GM19099 (cell line): Measurements from ENCODE around the gene UTF1.

Experiments
- POLR2A ChIP-seq: IDR thresholded peaks from 3 replicates; pipeline ENCODE4 v1.6.1; 2011; ENCODE audit warnings: low read depth; ENCODE audit not compliant: insufficient read length; ENCODE audit errors: extremely low read depth

Gene UTF1

DNA sequence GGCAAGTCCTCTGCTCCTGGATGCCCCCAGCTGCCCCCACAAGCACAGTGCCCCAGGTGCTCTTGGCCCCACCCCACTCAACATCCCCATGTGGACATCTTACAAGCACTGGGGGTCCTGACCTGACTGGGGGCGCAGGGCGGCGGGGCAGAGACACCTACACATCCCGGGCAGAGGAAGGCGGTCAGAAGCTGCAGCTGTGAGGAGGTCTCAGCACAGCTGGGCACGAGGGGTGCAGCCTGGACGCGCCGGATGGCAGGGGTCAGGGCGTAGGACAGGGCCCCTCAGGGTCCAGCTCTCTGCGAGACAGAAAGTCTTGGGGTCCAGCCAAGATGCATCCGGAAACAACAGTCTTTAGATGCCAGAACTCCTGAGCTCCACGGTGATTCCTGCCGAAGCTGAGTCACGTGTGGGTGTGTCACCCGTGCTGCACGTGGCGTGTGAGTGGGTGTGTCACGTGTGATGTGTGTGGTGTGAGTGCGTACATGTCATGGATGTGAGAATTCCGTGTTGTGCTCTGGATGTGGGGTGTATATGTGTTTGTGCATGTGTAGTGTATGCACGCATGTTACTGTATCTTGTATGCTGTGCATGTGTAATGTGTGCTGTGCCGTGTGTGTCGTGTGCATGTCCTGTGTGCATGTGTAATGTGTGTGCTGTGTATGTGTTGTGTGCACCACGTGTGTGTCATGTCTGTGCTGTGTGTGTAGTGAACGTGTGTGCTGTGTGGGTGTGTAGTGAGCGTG, 12.8 kb downstream of the UTF1 start:
- TF ChIP-seq POLR2A, result no peak

DNA sequence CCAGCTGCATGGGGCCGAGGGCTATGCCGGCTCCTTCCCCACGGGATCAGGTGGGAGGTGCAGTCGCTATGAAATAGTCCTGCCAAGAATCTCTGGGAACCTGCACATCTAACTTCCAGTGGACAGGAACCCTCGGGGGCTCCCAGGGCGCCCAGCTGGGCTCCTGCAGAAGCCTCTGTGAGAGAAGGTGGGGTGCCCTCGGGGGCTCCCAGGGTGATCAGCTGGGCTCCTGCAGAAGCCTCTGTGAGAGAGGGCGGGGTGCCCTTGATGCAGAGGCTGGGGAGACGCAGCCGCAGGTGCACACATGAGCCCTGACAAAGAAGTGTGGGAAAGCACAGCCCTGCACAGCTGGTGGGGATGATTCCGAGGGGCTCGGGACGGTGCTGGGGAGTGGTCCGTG, 13.6 kb downstream of the UTF1 start:
- TF ChIP-seq POLR2A, result no peak

DNA sequence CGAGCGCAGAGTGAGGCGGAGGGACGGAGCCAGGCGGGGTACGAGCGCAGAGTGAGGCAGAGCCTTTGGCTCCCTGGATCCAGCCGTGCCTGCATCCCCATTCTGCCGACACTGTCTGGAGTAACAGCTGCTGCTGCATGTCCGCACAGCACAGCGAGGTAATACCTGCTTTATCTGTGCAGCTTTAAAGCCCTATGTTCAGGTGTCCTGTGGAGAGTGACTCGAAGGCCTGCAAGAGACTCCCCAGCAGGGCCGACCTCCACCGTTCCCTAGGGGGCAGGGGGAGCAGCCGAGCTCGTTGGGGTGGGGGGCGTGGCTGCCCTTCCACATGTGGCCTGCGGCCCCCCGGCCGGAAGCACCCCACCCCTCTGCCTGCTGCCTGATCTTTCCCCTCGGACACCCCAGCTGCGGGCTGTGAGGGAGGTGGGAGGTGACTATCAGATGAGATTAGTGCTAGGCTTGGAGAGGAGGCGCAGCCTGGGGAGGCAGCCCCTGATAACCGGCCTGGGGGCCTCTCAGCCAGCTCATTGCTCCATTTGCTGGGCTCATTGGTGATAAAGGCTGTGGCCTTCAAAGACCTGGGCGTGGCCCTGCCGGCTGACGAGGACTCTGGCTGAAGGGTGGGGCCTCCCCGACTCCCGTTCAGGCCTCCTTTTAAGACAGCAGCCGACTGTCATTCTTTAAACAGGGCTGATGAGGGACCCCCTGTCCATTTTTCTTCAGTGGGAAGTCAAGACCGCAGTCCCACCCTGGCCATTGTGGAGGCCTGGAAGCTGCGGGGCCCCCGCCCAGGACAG, 15.6 kb downstream of the UTF1 start:
- no peak for TF ChIP-seq POLR2A

DNA sequence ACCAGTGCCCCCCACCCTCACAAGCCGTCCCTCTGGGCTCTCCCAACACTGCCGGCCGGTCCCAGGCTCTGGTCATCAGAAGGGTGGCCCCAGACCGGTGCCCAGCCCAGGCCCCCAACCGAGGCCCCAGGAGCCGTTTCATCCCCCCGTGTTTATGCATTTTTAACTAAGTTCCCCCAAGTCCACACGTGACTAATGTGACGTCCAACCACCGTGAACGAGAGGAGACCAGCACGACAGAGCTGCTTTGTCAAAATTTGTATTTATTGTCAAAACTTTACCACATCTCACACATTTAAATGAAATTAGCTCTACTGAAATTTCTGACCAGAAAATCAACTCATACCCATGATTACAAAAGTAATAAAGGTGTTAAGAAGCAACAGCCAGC, 16.2 kb downstream of the UTF1 start:
- TF ChIP-seq POLR2A, result no peak

DNA sequence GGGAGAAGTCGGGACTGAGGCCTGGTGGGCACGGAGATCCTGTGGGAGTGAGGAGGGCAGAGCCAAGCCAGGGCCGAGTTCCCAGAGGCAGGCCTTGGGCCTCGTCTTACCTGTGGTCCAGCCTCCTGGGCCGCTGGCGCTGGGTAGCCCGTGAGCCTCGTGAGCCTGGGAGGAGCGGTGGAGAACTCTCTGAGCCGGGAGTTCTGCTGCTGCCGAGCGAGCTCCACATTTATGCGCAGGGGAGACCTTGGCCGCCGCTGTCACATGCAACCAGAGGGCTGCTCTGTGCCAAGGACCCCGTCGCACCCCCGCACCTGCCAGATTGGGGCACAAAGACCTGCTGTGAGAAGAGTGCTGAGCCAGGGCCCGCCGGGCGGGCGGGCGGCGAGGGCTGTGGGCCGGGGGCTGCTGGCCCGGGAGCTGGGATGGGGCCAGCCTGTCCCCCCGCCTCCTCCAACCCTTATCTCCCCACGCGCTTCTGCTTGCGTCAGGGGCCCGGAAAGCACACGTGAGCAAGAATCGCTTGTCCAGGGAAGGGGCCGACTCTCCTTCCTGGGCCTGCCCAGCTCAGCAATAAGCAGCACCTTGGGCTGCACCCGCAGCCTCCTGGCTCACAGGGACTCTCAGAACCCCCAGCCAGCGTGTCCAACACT, 17.8 kb downstream of the UTF1 start:
- no peak for TF ChIP-seq POLR2A

DNA sequence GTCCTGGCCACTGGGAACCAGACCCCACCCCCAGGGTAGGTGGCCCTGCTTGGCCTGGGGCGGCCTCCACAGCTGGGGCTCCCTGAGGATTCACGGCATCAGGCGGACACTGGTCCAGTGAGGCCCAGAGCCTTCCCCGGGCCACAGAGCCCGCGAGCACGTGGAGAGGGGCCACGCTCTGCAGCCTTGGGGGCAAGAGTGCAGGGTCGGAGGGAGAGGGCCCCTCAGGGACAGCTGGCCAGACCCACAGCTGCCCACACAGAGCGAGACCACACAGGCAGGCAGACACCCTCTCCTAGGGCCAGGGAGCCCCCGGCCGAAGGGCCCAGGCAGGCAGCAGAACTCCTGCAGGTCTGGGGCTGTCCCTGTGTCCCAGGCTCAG, 18.3 kb downstream of the UTF1 start:
- TF ChIP-seq POLR2A, result no peak

DNA sequence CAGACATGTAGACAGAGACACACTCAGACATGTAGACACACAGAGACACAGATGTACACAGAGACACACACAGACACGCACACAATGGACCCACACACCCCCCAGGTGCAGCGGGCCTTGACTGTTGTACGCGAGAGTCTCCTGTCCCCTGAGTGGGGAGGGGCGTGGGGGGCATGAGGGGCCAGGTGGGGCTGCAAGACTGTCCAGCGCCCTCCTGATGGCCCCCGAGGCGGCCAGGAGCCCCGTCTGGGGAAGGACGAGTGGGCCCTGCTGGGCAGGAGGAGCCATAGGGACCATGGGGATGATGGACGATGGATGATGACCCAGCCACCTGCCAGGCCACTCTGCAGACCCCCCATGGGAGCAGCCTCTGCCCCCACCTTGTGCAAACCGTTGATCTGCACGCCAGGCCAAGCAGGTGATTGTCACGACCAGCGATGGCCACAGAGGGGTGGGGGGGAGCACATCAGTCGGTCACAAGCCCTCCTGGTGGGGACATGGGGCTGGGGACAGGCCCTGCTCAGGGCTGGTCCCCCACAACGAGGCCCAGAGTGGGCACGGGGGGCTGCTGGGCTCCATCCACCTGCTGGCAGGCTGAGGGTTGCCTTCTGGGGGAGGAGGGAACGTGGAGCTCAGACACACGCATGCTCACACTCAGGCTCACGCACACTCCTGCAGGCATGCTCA, 19.2 kb downstream of the UTF1 start:
- no peak for TF ChIP-seq POLR2A

DNA sequence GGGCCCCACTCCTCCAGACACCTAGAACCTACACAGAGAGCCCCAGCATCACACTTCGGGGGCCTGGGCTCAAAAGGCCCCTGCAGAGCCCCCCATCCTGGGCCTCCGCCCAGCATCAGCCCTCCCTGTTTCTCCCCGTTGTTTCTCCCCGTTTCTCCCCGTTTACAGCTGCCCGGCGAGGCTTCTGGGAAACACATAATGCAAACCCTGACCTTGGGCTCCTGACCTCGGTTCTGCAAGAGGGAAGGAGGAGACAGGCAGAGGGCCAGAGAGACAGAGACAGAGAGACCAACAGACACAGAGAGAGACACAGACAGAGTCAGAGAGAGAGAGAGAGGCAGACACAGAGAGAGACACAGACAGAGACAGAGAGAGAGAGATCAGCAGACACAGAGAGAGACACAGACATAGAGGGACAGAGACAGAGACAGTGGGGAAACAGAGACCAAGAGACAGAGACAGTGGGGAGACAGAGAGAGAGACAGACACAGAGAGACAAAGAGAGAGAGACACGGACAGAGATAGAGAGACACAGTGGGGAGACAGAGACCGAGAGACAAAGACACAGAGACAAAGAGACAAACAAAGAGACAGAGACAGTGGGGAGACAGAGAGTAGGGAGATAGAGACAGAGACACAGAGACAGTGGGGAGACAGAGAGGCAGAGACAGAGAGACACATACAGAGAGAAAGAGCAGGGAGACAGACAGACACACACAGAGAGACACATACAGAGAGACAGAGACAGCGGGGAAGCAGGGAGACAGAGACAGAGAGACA, 20.1 kb downstream of the UTF1 start:
- TF ChIP-seq POLR2A, result no peak

DNA sequence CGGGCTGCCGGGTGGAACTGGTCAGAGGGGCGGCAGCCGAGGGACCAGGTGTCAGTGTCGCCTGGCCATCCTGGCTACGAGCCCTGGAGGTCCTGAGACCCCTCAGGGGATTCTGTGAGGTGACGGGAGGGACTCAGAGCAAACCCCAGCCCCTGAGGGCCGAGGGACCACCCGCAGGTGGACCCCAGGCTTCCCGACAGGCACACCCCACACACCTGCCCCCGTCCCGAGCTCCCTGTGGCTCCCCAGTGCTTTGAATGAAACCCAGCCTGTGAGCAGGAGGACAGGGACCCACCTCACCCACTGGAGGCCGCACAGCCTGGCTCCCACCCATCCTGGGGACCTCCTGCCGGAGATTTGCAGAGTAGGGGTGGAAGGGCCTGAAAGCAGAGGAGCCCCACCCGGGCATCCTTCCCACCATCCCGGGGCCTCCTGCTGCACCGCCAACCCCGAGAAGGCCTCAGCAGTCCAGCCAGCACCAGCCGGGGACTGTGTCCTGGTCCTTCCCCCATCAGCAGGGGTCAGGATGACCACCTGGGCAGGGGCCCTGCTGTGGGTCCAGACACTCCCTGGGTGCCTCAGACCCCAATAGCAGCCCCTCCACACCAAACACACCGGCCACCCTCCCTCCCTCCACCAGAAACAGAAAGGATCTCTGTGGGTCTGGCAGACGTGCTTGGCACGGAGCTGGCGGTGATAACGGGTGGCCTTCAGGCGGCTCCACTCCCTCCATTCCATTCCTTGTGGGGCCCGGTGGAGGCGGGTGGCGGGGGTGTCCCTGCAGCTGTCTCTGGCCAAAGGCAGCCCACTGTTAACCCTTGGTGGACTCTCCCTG, 21.6 kb downstream of the UTF1 start:
- TF ChIP-seq POLR2A, result no peak

DNA sequence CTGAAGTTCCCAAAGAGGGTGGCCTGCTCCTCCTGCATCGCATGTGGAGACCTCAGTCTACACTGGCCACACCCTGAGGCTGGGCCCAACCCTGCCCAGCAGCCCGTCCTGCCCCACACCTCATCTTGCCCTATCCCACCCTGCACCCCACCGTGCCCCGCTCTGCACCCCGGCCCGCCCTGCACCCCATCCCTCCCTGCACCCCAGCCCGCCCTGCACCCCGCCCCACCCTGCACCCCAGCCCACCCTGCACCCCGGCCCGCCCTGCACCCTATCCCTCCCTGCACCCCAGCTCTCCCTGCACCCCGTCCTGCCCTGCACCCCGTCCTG, 22.2 kb downstream of the UTF1 start:
- TF ChIP-seq POLR2A, result no peak

DNA sequence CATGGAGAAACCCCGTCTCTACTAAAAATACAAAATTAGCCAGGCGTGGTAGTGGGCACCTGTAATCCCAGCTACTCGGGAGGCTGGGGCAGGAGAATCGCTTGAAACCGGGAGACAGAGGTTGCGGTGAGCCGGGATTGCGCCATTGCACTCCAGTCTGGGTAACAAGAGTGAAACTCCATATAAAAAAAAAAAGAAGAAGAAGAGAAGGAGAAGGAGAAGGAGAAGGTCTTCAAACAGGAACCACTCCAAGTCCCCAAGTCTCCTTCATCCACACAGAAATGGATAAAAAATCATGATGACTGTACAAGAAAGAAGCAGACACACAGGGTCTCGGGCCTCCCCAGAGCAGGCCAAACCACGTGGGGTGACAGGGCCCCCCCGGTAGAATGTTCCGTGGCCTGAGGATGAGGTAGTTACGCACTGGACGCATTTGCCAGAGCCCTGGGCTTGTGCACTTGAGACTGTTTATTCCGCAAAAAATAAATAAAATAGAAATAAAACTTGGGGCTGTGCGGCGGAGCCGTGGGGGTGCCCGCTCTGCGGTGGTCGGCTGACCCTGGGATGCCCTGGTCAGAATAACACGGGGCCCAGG, 23.4 kb downstream of the UTF1 start:
- TF ChIP-seq POLR2A, result no peak

DNA sequence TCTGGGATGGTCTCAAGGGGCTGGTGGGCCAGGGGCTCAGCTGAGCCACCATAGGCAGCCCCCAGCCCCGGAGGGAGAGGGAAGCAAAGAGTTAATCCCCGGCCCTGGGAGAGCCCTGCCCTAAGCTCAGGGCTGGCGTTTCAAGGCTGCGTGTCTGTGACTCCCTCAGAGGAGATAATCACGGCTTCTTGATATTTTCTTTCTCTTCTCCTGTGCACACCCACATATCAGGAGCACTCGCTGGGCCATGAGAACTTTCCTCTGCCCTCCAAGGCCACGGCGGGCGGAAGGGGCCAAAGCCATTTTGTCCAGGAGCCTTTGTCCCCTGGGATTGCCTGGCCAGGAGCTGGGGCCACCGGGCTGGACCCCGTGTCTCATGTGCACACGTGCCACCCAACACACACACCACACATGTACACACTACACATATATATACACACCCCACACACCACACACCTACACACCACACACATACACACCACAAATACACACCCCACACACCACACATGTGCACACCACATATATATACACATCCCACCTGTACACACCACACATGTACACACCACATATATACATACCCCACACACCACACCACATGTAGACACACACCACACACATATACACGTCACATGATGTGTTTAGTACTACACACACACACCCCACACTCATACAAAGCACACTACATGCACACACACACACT, 24.6 kb downstream of the UTF1 start:
- TF ChIP-seq POLR2A, result no peak

DNA sequence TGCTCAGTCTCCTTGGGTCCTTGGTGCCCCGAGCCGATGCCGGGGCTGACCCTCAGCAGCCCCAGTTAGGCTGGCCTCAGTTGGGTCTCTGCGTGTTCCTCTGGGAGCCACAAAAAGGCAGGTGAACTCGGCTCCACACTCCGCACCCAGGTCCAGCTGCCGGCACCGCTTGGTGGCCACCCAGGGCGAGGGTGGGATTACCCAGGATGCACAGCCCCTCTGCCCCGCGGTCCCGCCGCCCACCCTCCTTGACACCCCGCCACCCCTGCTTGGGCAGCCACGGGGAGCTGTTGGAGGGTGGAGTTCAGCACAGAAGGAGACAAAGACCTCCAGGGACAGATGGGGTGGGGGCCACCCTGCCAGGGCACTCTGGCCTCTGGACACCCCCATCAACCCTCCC, 25.3 kb downstream of the UTF1 start:
- TF ChIP-seq POLR2A, result no peak

DNA sequence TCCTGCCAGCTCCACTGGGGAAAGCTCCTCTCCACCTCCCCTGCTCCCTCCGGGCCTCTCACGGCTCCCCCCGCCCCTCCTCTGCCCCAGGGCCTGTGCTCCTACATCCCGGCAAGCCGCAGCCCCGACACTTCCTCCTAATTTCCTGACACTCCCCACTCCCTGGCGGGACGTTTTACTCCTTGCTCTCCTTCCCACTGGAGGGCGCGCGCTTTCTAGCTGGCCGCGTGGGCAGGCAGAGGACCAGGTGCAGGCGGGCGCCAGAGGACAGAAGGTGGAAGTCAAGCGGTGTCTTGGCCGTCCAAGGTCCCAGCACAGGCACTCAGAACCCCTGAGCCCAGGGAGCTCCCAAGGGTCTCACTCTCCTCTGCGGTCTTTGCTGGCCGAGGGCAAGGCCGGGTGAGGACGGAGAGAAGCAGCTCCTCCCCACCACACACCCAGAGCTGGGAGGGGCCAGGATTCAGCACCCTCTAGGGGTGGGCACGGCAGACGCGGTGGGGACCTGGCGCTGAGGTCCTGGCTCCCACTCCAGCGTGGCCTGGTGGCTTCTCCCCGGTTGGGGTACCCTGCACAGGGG, 27.6 kb downstream of the UTF1 start:
- TF ChIP-seq POLR2A, result no peak
